HL-60 (cell line): ENCODE data around the gene OSBPL5.

Experiments used
- DNase-seq, 2 experiments: peaks; one replicate each; pipeline ENCODE4 v3.0.0-alpha.2; 2010 to 2020; ENCODE audit warnings: low read depth in 1 of 2, low spot score in 1 of 2
- H3K27ac ChIP-seq: fragments of 250-450 bp; sonication (Bioruptor Pico); replicated peaks from 2 replicates; pipeline ENCODE4 v1.5.1; 2020; ENCODE audit warnings: mild to moderate bottlenecking, moderate library complexity
- H3K27me3 ChIP-seq: fragments of 250-450 bp; sonication (Bioruptor Pico); 2 replicates; pipeline ENCODE4 v1.5.1; 2021; ENCODE audit warnings: mild to moderate bottlenecking, moderate library complexity; ENCODE audit not compliant: insufficient read depth, poor library complexity, severe bottlenecking
- H3K4me3 ChIP-seq: replicated peaks from 2 replicates; pipeline ENCODE4 v1.5.1; 2011; ENCODE audit warnings: mild to moderate bottlenecking, control low read depth, low read length; ENCODE audit not compliant: insufficient read depth
- CTCF ChIP-seq: IDR thresholded peaks from one replicate; pipeline ENCODE4 v1.5.1; 2011; ENCODE audit warnings: low read length, control low read depth, inconsistent platforms; ENCODE audit not compliant: insufficient read depth
- GABPA ChIP-seq: IDR thresholded peaks from 2 replicates; pipeline ENCODE4 v1.6.1; 2012; ENCODE audit warnings: low read depth
- POLR2AphosphoS5 ChIP-seq: IDR thresholded peaks from 2 replicates; pipeline ENCODE4 v1.6.1; 2012; ENCODE audit warnings: low read depth
- REST ChIP-seq: IDR thresholded peaks from 2 replicates; pipeline ENCODE4 v1.6.1; 2012; ENCODE audit warnings: low read depth; ENCODE audit not compliant: insufficient replicate concordance
- SPI1 ChIP-seq: IDR thresholded peaks from 2 replicates; pipeline ENCODE4 v1.6.1; 2012; ENCODE audit warnings: low read depth, mild to moderate bottlenecking, borderline replicate concordance

The OSBPL5 gene

GRCh38 chr11:3161720-3162409 is 3.2 kb downstream of the OSBPL5 start:
- no peak for DNase-seq
- TF ChIP-seq GABPA = no peak
- no peak for TF ChIP-seq SPI1
- no peak for TF ChIP-seq POLR2AphosphoS5
- TF ChIP-seq REST = no peak
- TF ChIP-seq CTCF = no peak
- Histone ChIP-seq H3K4me3 (no peak overlapping the region), H3K27ac (no peak overlapping the region), H3K27me3 (no peaks in the 10 kb centered on the region)

- no peak overlapping the region for H3K27ac ChIP-seq
- no peak for DNase-seq
- H3K4me3 ChIP-seq = peak overlapping the region; percentile 38; the same call in 1 of the 2 replicates
- H3K27me3 ChIP-seq = no peaks in the 10 kb centered on the region
- TF ChIP-seq GABPA = no peak
- TF ChIP-seq SPI1 = no peak
- TF ChIP-seq POLR2AphosphoS5 = no peak
- no peak for TF ChIP-seq REST
- TF ChIP-seq CTCF = no peak
Measured at GRCh38 chr11:3161309-3161708, 3.8 kb downstream of the OSBPL5 start.

DNA sequence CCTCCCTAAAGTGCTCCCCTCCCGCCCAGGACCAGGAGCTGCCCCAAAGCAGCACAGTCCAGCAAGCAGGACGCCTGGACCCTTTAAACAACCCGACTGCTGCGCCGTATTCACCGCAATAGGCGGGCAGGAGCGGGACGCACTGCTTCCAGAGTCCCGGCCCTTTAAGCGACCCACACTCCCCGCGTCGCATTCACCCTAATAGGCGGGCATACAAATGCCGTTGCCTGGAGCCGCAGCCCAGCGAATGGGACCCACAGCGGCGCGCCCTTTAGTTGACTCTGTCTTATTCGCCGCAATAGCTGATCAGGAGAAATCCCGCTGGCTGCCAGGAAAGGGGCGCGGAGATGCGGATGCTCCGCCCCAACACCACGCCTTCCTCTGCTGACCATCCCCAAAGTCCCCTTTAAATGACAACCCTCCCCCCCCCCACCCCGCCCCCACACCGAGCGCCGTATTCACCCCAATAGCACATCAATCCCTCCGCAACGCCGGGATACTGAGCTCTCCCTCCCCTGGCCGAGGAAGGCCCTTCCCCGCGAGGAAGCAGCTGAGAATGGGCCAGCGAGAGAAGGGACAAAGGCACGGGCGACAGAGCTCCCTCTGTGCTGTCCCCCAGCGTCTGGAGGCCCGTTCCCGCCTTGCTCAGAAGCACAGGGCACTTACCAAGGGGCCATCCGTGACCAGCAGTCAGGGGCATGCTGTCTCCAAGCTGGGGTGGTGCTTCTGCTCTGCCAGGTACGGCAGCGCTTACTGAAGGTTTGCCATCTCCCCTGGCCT is 4.7 kb downstream of the OSBPL5 start:
- peak; percentile 65; the same call in 1 of the 2 replicates for TF ChIP-seq POLR2AphosphoS5
- TF ChIP-seq GABPA = no peak
- no peak for TF ChIP-seq SPI1
- no peak for TF ChIP-seq REST
- TF ChIP-seq CTCF = no peak
- Histone ChIP-seq H3K27ac (no peak overlapping the region), H3K27me3 (no peaks in the 10 kb centered on the region), H3K4me3 (peak overlapping the region; percentile 38)
- DNase-seq = peak in 1 of 2 experiments; percentile 67
